Thyroid gland (tissue), 4 donors: Measurements from ENCODE around the gene MYRFL.

Source experiments
- CTCF ChIP-seq, 6 experiments: fragments of 200-600 bp in 3 of 6; fragments of 450-650 bp in 3 of 6; sonication (generic) in 3 of 6; IDR thresholded peaks; one replicate each; pipeline ENCODE4 v1.5.1; 2016 to 2019; ENCODE audit warnings: antibody characterized with exemption in 6 of 6, mild to moderate bottlenecking in 2 of 6, inconsistent platforms in 1 of 6, moderate library complexity in 1 of 6
- POLR2A ChIP-seq, 2 donors: fragments of 450-650 bp; IDR thresholded peaks; one replicate each; pipeline ENCODE4 v1.6.1; 2017; ENCODE audit warnings: antibody characterized with exemption in 2 of 2, mild to moderate bottlenecking in 2 of 2, moderate library complexity in 1 of 2

GRCh38 chr12:69936214-69936731 is 111.2 kb downstream of the MYRFL start:
- TF ChIP-seq POLR2A (IDR thresholded peaks at IDR 0.05) (no peak), CTCF (IDR thresholded peaks at IDR 0.05) (no peak)
